ENCODE measurements around the gene FFAR2.
A peak's percentile ranks its signal among the peaks of the same experiment; 100 is the strongest.
"Not testable (repeated sequence)": the region's sequence is repeated elsewhere in the genome, so short reads cannot be mapped to it uniquely, and the experiment has no call there.

FFAR2 gene

DNA sequence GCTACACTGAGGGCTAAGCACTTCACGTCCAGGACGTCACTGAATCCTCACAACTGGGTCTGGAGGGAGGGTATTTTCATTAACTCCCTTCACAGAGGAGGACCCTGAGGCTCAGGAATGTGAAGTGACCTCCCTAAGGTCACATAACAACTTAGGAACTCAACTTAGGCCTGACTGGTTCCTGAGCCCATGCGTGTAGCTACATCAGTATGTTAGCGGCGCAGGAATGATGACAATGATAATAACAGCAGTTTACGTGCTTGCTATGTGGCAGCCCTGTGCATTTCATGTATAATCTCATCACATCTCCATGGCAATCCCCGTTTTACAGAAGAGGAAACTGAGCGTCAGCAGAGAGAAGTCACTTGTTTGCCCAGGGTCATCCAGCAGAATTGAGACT is 23.9 kb downstream of the FFAR2 start:
- no peaks in the 10 kb centered on the region for H3K4me1 ChIP-seq (ENCODE audit: control insufficient read depth, low read length)
- H3K36me3 ChIP-seq (ENCODE audit: control insufficient read depth, low read length): no peaks in the 10 kb centered on the region
- no peak for TF ChIP-seq EZH2phosphoT487 (IDR thresholded peaks at IDR 0.05; ENCODE audit: borderline replicate concordance, low read length)
- TF ChIP-seq, protein P1, sequence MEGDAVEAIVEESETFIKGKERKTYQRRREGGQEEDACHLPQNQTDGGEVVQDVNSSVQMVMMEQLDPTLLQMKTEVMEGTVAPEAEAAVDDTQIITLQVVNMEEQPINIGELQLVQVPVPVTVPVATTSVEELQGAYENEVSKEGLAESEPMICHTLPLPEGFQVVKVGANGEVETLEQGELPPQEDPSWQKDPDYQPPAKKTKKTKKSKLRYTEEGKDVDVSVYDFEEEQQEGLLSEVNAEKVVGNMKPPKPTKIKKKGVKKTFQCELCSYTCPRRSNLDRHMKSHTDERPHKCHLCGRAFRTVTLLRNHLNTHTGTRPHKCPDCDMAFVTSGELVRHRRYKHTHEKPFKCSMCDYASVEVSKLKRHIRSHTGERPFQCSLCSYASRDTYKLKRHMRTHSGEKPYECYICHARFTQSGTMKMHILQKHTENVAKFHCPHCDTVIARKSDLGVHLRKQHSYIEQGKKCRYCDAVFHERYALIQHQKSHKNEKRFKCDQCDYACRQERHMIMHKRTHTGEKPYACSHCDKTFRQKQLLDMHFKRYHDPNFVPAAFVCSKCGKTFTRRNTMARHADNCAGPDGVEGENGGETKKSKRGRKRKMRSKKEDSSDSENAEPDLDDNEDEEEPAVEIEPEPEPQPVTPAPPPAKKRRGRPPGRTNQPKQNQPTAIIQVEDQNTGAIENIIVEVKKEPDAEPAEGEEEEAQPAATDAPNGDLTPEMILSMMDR (IDR thresholded peaks at IDR 0.05; ENCODE audit: low read depth, low read length, poor library complexity, severe bottlenecking): no peak
- H3K4me3 ChIP-seq (ENCODE audit: low read length): no peak overlapping the region
- no peaks in the 10 kb centered on the region for H3K79me2 ChIP-seq (ENCODE audit: control insufficient read depth, low read length)
- peaks cover 39% of the 10 kb centered on the region for H3K27me3 ChIP-seq (ENCODE audit: control insufficient read depth, low read length)
- 0 out of 2 replicates have a peak, but pooled peaks cover 2% of the 10 kb centered on the region for H4K20me1 ChIP-seq (ENCODE audit: control insufficient read depth, insufficient read depth, low read depth, low read length)
- H3K9me3 ChIP-seq (ENCODE audit: control insufficient read depth, insufficient read depth, low read length): no peaks in the 10 kb centered on the region
- H3K27ac ChIP-seq (ENCODE audit: low read depth, low read length): no peak overlapping the region
- H3K4me2 ChIP-seq (ENCODE audit: low read length): no peak overlapping the region
- no peaks in the 10 kb centered on the region for H3K9me2 ChIP-seq (replicated peaks; ENCODE audit: control insufficient read depth, low read length)
- no peaks in the 10 kb centered on the region for H3F3A ChIP-seq (ENCODE audit: control insufficient read depth, insufficient read depth)

DNA sequence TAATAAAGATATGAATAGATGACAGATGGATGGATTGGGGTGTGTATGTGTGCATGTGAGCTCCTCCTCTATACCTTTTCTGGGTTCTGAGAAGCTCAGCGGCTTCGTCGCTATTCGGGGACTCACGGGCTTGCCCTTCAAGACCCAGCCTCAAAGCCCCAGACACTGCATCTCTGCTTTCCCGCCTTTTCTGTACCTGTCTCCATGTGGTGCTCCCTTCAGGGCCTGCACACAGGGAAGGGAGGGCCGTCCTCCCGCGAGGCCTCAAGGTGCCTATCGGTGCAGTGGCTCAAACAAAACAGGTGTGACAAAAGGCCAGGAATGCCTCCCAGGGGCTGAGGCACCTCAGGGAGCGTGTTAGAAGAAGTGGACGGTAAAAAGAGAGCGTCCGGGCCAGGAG is 26.0 kb downstream of the FFAR2 start:
- H3K79me2 ChIP-seq (ENCODE audit: control insufficient read depth, low read length): no peaks in the 10 kb centered on the region
- no peak overlapping the region for H3K4me3 ChIP-seq (ENCODE audit: low read length)
- no peaks in the 10 kb centered on the region for H4K20me1 ChIP-seq (ENCODE audit: control insufficient read depth, insufficient read depth, low read depth, low read length)
- peaks cover 23% of the 10 kb centered on the region for H3K27me3 ChIP-seq (ENCODE audit: control insufficient read depth, low read length)
- H3K4me2 ChIP-seq (ENCODE audit: low read length): no peak overlapping the region
- H3K27ac ChIP-seq (ENCODE audit: low read depth, low read length): no peak overlapping the region
- H3K9me3 ChIP-seq (ENCODE audit: control insufficient read depth, insufficient read depth, low read length): no peaks in the 10 kb centered on the region
- TF ChIP-seq, protein P1 (IDR thresholded peaks at IDR 0.05; ENCODE audit: low read depth, low read length, poor library complexity, severe bottlenecking): no peak
- no peak for TF ChIP-seq EZH2phosphoT487 (IDR thresholded peaks at IDR 0.05; ENCODE audit: borderline replicate concordance, low read length)
- H3K4me1 ChIP-seq (ENCODE audit: control insufficient read depth, low read length): no peaks in the 10 kb centered on the region
- no peaks in the 10 kb centered on the region for H3K36me3 ChIP-seq (ENCODE audit: control insufficient read depth, low read length)
- no peaks in the 10 kb centered on the region for H3K9me2 ChIP-seq (replicated peaks; ENCODE audit: control insufficient read depth, low read length)
- 0 out of 2 replicates have a peak, but pooled peaks cover 2% of the 10 kb centered on the region for H3F3A ChIP-seq (ENCODE audit: control insufficient read depth, insufficient read depth)

DNA sequence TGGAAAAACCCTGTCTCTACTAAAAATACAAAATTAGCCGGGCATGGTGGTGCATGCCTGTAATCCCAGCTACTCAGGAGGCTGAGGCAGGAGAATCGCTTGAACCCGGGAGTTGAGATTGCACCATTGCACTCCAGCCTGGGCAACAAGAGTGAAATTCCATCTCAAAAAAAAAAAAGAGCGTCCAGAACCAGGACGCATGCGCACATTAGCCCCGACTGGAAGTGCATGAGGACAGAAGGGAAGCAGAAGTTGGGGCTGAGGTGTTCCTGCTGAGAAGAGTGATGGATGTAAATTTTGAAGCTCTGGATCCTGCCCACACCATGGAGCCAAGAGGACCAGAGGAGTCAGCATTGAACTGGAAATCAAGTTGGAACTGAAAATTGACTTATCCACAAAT is 26.5 kb downstream of the FFAR2 start:
- H3K36me3 ChIP-seq (ENCODE audit: control insufficient read depth, low read length); H3K79me2 ChIP-seq (ENCODE audit: control insufficient read depth, low read length); H3K4me2 ChIP-seq (ENCODE audit: low read length); H4K20me1 ChIP-seq (ENCODE audit: control insufficient read depth, insufficient read depth, low read depth, low read length); H3F3A ChIP-seq (ENCODE audit: control insufficient read depth, insufficient read depth); H3K4me1 ChIP-seq (ENCODE audit: control insufficient read depth, low read length); H3K27ac ChIP-seq (ENCODE audit: low read depth, low read length); H3K9me2 ChIP-seq (replicated peaks; ENCODE audit: control insufficient read depth, low read length); H3K4me3 ChIP-seq (ENCODE audit: low read length); H3K9me3 ChIP-seq (ENCODE audit: control insufficient read depth, insufficient read depth, low read length): not testable (repeated sequence)
- peaks cover 18% of the 10 kb centered on the region for H3K27me3 ChIP-seq (ENCODE audit: control insufficient read depth, low read length)

DNA sequence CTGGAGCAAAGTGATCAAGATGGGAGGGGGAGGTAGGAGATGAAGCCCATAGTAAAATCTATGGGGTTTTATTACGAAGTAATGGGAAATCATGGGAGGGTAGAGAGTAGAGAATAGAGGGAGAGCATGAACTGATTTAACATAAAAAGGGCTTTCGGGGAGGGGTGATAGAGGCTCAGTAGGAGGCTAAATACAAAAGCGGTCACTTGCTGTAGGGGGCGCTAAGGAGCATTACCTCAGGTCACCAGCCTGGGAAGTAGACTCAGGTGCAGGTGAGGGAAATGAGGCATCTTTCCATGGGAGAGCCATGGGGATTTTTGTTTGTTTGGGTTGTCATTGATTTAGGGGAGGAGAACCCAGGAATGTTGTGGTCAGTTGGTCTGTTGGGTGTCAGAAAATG is 28.1 kb downstream of the FFAR2 start:
- H3K9me2 ChIP-seq (replicated peaks; ENCODE audit: control insufficient read depth, low read length): no peaks in the 10 kb centered on the region
- H3K27me3 ChIP-seq (ENCODE audit: control insufficient read depth, low read length): peaks cover 18% of the 10 kb centered on the region
- no peaks in the 10 kb centered on the region for H4K20me1 ChIP-seq (ENCODE audit: control insufficient read depth, insufficient read depth, low read depth, low read length)
- no peak overlapping the region for H3K4me2 ChIP-seq (ENCODE audit: low read length)
- H3K27ac ChIP-seq (ENCODE audit: low read depth, low read length): no peak overlapping the region
- no peaks in the 10 kb centered on the region for H3K9me3 ChIP-seq (ENCODE audit: control insufficient read depth, insufficient read depth, low read length)
- TF ChIP-seq, protein P1 (IDR thresholded peaks at IDR 0.05; ENCODE audit: low read depth, low read length, poor library complexity, severe bottlenecking): peak; percentile 75
- TF ChIP-seq EZH2phosphoT487 (IDR thresholded peaks at IDR 0.05; ENCODE audit: borderline replicate concordance, low read length): no peak
- no peaks in the 10 kb centered on the region for H3K79me2 ChIP-seq (ENCODE audit: control insufficient read depth, low read length)
- H3K4me3 ChIP-seq (ENCODE audit: low read length): no peak overlapping the region
- 0 out of 2 replicates have a peak, but pooled peaks cover 2% of the 10 kb centered on the region for H3F3A ChIP-seq (ENCODE audit: control insufficient read depth, insufficient read depth)
- H3K36me3 ChIP-seq (ENCODE audit: control insufficient read depth, low read length): no peaks in the 10 kb centered on the region
- no peaks in the 10 kb centered on the region for H3K4me1 ChIP-seq (ENCODE audit: control insufficient read depth, low read length)

All from DOHH2 (cell line).